SK-N-SH (cell line): ENCODE results near the gene MSH2. TPM values are rescaled to one million over a fixed set of nuclear protein-coding genes. Genes with fewer than 3 reads are reported as not detected.

Experiments
- CTCF ChIA-PET: fragments of 300-600, 350-600 bp; formaldehyde crosslinking; extraction: SDS; loops from one replicate; lab custom pipeline; 2021; lab: Yijun Ruan, JAX
- POLR2A ChIA-PET: fragments of 350-600 bp; sonication (Branson Sonifier 250); formaldehyde crosslinking; extraction: SDS; loops from one replicate; lab custom pipeline; 2020; ENCODE audit warnings: antibody characterized with exemption, inconsistent platforms; lab: Yijun Ruan, JAX
- DNase-seq: peaks from one replicate; pipeline ENCODE4 v3.0.0; 2012
- H2AFZ ChIP-seq: fragments of 200-600 bp; sonication (generic); 2 replicates; pipeline ENCODE4 v1.8.1; 2016; ENCODE audit warnings: antibody characterized with exemption, mild to moderate bottlenecking, low read depth
- H3F3A ChIP-seq: fragments of 200-600 bp; sonication (generic); replicated peaks from 2 replicates; pipeline ENCODE3; 2016; ENCODE audit warnings: antibody characterized with exemption, mild to moderate bottlenecking; ENCODE audit not compliant: insufficient read depth
- H3K27ac ChIP-seq, 2 experiments: fragments of 200-500 bp in 1 of 2; fragments of 200-600 bp in 1 of 2; sonication (Bioruptor generic) in 1 of 2; sonication (generic), shearing (Covaris generic) in 1 of 2; 2 replicates each; pipeline versions ENCODE4 v1.5.1 to v1.6.1; 2014 to 2016; ENCODE audit warnings: low read depth in 2 of 2, inconsistent platforms in 1 of 2, low read length in 1 of 2, mild to moderate bottlenecking in 1 of 2, mixed read lengths in 1 of 2
- H3K27me3 ChIP-seq: fragments of 200-600 bp; sonication (generic), shearing (Covaris generic); 2 replicates; pipeline ENCODE4 v1.6.1; 2016; ENCODE audit warnings: mixed run types; ENCODE audit not compliant: insufficient read depth
- H3K36me3 ChIP-seq, 2 experiments: fragments of 200-500 bp in 1 of 2; fragments of 200-600 bp in 1 of 2; sonication (Bioruptor generic) in 1 of 2; sonication (generic) in 1 of 2; replicated peaks in 1 of 2; 2 replicates each; pipeline versions ENCODE3 to v1.5.1; 2014 to 2016; ENCODE audit warnings: low read length in 1 of 2, mild to moderate bottlenecking in 1 of 2; ENCODE audit not compliant: insufficient read depth in 2 of 2, control insufficient read depth in 1 of 2
- H3K4me1 ChIP-seq, 2 experiments: fragments of 200-500 bp in 1 of 2; fragments of 200-600 bp in 1 of 2; sonication (Bioruptor generic) in 1 of 2; sonication (generic), shearing (Covaris generic) in 1 of 2; 2 replicates each; pipeline versions ENCODE4 v1.5.1 to v1.6.1; 2014 to 2016; ENCODE audit warnings: low read depth in 1 of 2, low read length in 1 of 2, mixed run types in 1 of 2; ENCODE audit not compliant: insufficient read depth in 2 of 2, control insufficient read depth in 1 of 2
- H3K4me2 ChIP-seq: fragments of 200-600 bp; sonication (generic), shearing (Covaris generic); 2 replicates; pipeline ENCODE4 v1.6.1; 2017; ENCODE audit warnings: mixed run types
- H3K4me3 ChIP-seq, 2 experiments: fragments of 200-500 bp in 1 of 2; fragments of 200-600 bp in 1 of 2; sonication (Bioruptor generic) in 1 of 2; sonication (generic), shearing (Covaris generic) in 1 of 2; 2 replicates each; pipeline versions ENCODE4 v1.5.1 to v1.8.1; 2014 to 2016; ENCODE audit warnings: low read depth in 2 of 2, inconsistent platforms in 1 of 2, low read length in 1 of 2, mild to moderate bottlenecking in 1 of 2, mixed read lengths in 1 of 2, moderate library complexity in 1 of 2
- H3K79me2 ChIP-seq: fragments of 200-600 bp; sonication (generic); 2 replicates; pipeline ENCODE4 v1.8.1; 2017; ENCODE audit warnings: mild to moderate bottlenecking; ENCODE audit not compliant: insufficient read depth
- H3K9ac ChIP-seq: fragments of 200-600 bp; sonication (generic); 2 replicates; pipeline ENCODE4 v1.6.1; 2017; ENCODE audit warnings: mixed run types
- H3K9me2 ChIP-seq: fragments of 200-600 bp; sonication (generic); 2 replicates; pipeline ENCODE4 v1.6.1; 2017; ENCODE audit warnings: mixed run types
- H3K9me3 ChIP-seq: fragments of 200-600 bp; sonication (generic); 2 replicates; pipeline ENCODE4 v1.6.1; 2017; ENCODE audit warnings: mixed run types, mild to moderate bottlenecking, moderate library complexity
- H4K20me1 ChIP-seq: fragments of 200-600 bp; sonication (generic); 2 replicates; pipeline ENCODE4 v1.6.1; 2017; ENCODE audit warnings: mild to moderate bottlenecking, mixed run types; ENCODE audit not compliant: insufficient read depth
- ELF1 ChIP-seq: IDR thresholded peaks from 2 replicates; pipeline ENCODE4 v1.4.0; 2012
- FOSL2 ChIP-seq: IDR thresholded peaks from 2 replicates; pipeline ENCODE4 v1.4.0; 2012; ENCODE audit warnings: low read depth, mild to moderate bottlenecking, moderate library complexity, borderline replicate concordance
- MXI1 ChIP-seq: IDR thresholded peaks from 2 replicates; pipeline ENCODE4 v1.6.1; 2012; ENCODE audit warnings: mild to moderate bottlenecking, low read depth, low read length, improper control_type of control experiment
- RAD21 ChIP-seq: IDR thresholded peaks from 2 replicates; pipeline ENCODE4 v1.6.1; 2012; ENCODE audit warnings: mild to moderate bottlenecking, low read length
- RCOR1 ChIP-seq: fragments of 150-350 bp; IDR thresholded peaks from 2 replicates; pipeline ENCODE4 v1.6.1; 2017; ENCODE audit warnings: antibody characterized with exemption, low read length
- REST ChIP-seq: IDR thresholded peaks from 2 replicates; pipeline ENCODE4 v1.6.1; 2012; ENCODE audit warnings: mild to moderate bottlenecking, low read depth, low read length, moderate library complexity
- RFX5 ChIP-seq: IDR thresholded peaks from 2 replicates; pipeline ENCODE4 v1.6.1; 2012; ENCODE audit warnings: mild to moderate bottlenecking, improper control_type of control experiment, low read length
- SIN3A ChIP-seq: IDR thresholded peaks from 2 replicates; pipeline ENCODE4 v1.6.1; 2012; ENCODE audit warnings: low read depth, mild to moderate bottlenecking, low read length, moderate library complexity, borderline replicate concordance
- SMC3 ChIP-seq: IDR thresholded peaks from 2 replicates; pipeline ENCODE4 v1.6.1; 2012; ENCODE audit warnings: low read depth, low read length, improper control_type of control experiment
- TAF1 ChIP-seq: IDR thresholded peaks from 2 replicates; pipeline ENCODE4 v1.6.1; 2012; ENCODE audit warnings: low read depth, mild to moderate bottlenecking, low read length, moderate library complexity, borderline replicate concordance
- TCF12 ChIP-seq: IDR thresholded peaks from 2 replicates; pipeline ENCODE4 v1.4.0; 2012
- TEAD4 ChIP-seq: IDR thresholded peaks from 2 replicates; pipeline ENCODE4 v1.4.0; 2012; ENCODE audit warnings: mild to moderate bottlenecking, borderline replicate concordance; ENCODE audit not compliant: insufficient read depth
- WGBS: methylation state at CpG from one replicate; pipeline ENCODE4 v1.1.6; 2017; ENCODE audit warnings: low lambda C conversion rate; 5-methylcytosine and 5-hydroxymethylcytosine counted together
- polyA plus RNA-seq, 3 experiments: library from polyadenylated mRNA; depleted of rRNA; stranded (reverse); fragments of >200 nt; gene quantifications; 2 replicates each; pipeline ENCODE4 v1.2.3, GENCODE V29; 2012
- TF ChIP-seq, protein P1 (sequence below): IDR thresholded peaks from 2 replicates; pipeline ENCODE4 v1.4.0; 2012; ENCODE audit warnings: low read depth, borderline replicate concordance

The MSH2 gene
- polyA plus RNA-seq, 1 of the 3 experiments (the other 2 are of a cell fraction): 13.7 TPM

DNA sequence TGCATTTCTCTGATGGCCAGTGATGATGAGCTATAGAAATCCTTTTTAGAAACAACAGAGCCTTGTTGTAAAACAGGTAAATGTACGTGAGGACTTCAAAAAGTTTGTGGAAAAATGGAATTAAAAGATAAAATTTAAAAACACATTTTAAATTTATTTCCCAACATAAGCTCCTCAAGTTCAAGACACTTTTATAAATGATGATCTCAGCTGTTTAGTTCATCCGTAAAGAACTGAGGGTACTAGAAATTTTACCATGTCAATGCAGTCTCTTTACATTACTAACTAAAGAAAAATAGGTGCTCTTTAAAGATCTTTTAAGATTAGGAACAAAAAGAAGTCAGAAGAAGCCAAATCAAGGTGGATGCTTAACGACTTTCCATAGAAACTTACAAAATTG, 52.5 kb downstream of the MSH2 start (continued):
- TF ChIP-seq REST (no peak), RFX5 (no peak), ELF1 (no peak)

- H2AFZ ChIP-seq: no peak overlapping the region
- 95% methylated on average over 3 of the region's 3 CpGs for WGBS
- no peak overlapping the region for H3K9ac ChIP-seq
- H3K27ac ChIP-seq: no peak overlapping the region
- no peaks in the 10 kb centered on the region for H3K9me3 ChIP-seq
- DNase-seq: no peak
- no peaks in the 10 kb centered on the region for H3K79me2 ChIP-seq
- H4K20me1 ChIP-seq: no peaks in the 10 kb centered on the region
- peaks cover 0 to 2% of the 10 kb centered on the region in 2 experiments; a peak in 1 of 4 replicates for H3K4me1 ChIP-seq
- H3K27me3 ChIP-seq: no peaks in the 10 kb centered on the region
- no peak overlapping the region for H3K4me3 ChIP-seq
- CTCF ChIA-PET: no interaction called here
- POLR2A ChIA-PET: no interaction called here
- no peaks in the 10 kb centered on the region for H3F3A ChIP-seq
- no peaks in the 10 kb centered on the region for H3K9me2 ChIP-seq
- TF ChIP-seq FOSL2: no peak
- no peak for TF ChIP-seq TCF12
- TF ChIP-seq, protein P1, sequence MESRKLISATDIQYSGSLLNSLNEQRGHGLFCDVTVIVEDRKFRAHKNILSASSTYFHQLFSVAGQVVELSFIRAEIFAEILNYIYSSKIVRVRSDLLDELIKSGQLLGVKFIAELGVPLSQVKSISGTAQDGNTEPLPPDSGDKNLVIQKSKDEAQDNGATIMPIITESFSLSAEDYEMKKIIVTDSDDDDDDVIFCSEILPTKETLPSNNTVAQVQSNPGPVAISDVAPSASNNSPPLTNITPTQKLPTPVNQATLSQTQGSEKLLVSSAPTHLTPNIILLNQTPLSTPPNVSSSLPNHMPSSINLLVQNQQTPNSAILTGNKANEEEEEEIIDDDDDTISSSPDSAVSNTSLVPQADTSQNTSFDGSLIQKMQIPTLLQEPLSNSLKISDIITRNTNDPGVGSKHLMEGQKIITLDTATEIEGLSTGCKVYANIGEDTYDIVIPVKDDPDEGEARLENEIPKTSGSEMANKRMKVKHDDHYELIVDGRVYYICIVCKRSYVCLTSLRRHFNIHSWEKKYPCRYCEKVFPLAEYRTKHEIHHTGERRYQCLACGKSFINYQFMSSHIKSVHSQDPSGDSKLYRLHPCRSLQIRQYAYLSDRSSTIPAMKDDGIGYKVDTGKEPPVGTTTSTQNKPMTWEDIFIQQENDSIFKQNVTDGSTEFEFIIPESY: no peak
- TF ChIP-seq TEAD4: no peak
- TF ChIP-seq MXI1: no peak
- TF ChIP-seq RAD21: no peak
- no peak for TF ChIP-seq ELF1
- no peak for TF ChIP-seq RFX5
- TF ChIP-seq, all 33 proteins: peak for 0
- H3K36me3 ChIP-seq: peaks cover 0 to 5% of the 10 kb centered on the region in 2 experiments
- no peak overlapping the region for H3K4me2 ChIP-seq
Measured at GRCh38 chr2:47456851-47457250, 53.9 kb downstream of the MSH2 start.

DNA sequence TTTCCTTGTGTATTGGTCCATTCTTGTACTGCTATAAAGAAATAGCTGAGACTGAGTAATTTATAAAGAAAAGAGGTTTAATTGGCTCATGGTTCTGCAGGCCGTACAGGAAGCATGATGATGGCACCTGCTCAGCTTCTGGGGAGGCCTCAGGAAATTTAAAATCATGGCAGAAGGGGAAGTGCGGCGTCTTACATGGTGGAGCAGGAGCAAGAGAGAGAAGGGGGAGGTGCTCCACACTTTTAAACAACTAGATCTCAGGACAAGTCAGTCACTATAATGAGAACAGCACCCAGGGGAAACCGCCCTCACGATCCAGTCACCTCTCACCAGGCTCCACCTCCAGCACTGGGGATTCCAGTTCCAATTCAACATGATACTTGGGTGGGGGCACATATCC, 54.3 kb downstream of the MSH2 start:
- Histone ChIP-seq H2AFZ (no peak overlapping the region), H3K9me2 (no peaks in the 10 kb centered on the region), H3K9me3 (no peaks in the 10 kb centered on the region), H3K4me3 (no peak overlapping the region), H3K4me2 (no peak overlapping the region), H3K79me2 (no peaks in the 10 kb centered on the region), H4K20me1 (no peaks in the 10 kb centered on the region), H3F3A (no peaks in the 10 kb centered on the region), H3K4me1 (peaks cover 0 to 2% of the 10 kb centered on the region in 2 experiments; a peak in 1 of 4 replicates), H3K27ac (no peak overlapping the region), H3K9ac (no peak overlapping the region), H3K27me3 (no peaks in the 10 kb centered on the region), H3K36me3 (peaks cover 3 to 5% of the 10 kb centered on the region in 2 experiments)
- ChIA-PET CTCF (interaction anchor here (0.9 kb wide), 1 partner anchor 310 kb away, joined by 3 read pairs; no protein-coding TSS in a partner anchor), POLR2A (no interaction called here)
- no peak for DNase-seq
- WGBS: 97% methylated on average over 5 of the region's 5 CpGs
- no peak for TF ChIP-seq REST
- no peak for TF ChIP-seq SIN3A
- TF ChIP-seq RCOR1: no peak
- TF ChIP-seq SMC3: no peak
- no peak for TF ChIP-seq TAF1
